Cardiac muscle cell (in vitro differentiated cells and primary cell): ENCODE results near the gene AQP12B. TPM values are rescaled to one million over a fixed set of nuclear protein-coding genes. Genes with fewer than 3 reads are reported as not detected.
A peak's percentile ranks its signal among the peaks of the same experiment; 100 is the strongest.

ENCODE experiments used
- DNase-seq, 2 donors: peaks; one replicate each; pipeline versions ENCODE4 v3.0.0 to v3.0.0-alpha.2; 2010 to 2017; ENCODE audit warnings: low read depth in 1 of 2, low spot score in 1 of 2
- H3K27ac ChIP-seq: fragments of 200-600 bp; sonication (generic); 2 replicates; pipeline ENCODE4 v1.5.1; 2016
- H3K27me3 ChIP-seq: fragments of 200-600 bp; sonication (generic); 2 replicates; pipeline ENCODE4 v1.6.0; 2016; ENCODE audit warnings: control low read depth
- H3K36me3 ChIP-seq: fragments of 200-600 bp; sonication (generic); 2 replicates; pipeline ENCODE4 v1.5.1; 2016; ENCODE audit warnings: control low read depth
- H3K4me1 ChIP-seq: fragments of 200-600 bp; sonication (generic); 2 replicates; pipeline ENCODE4 v1.8.1; 2017; ENCODE audit warnings: low read depth, mild to moderate bottlenecking, mixed run types
- H3K4me3 ChIP-seq: fragments of 200-600 bp; sonication (generic); 2 replicates; pipeline ENCODE4 v1.5.1; 2016; ENCODE audit warnings: mild to moderate bottlenecking
- H3K9me3 ChIP-seq: fragments of 200-600 bp; sonication (generic); 2 replicates; pipeline ENCODE4 v1.5.1; 2017; ENCODE audit warnings: low read depth, mild to moderate bottlenecking, control low read depth
- polyA plus RNA-seq: library from polyadenylated mRNA; unstranded; fragments of >200 nt; fragmentation: Nextera tagmentation; extraction: Ambion mirVana; gene quantifications from 2 replicates; pipeline ENCODE4 v1.2.1, GENCODE V29; 2016
- total RNA-seq: library from RNA; depleted of rRNA; stranded (reverse); fragments of >200 nt; gene quantifications from 2 replicates; pipeline ENCODE4 v1.2.3, GENCODE V29; 2016
- TF ChIP-seq, protein P1 (sequence below): IDR thresholded peaks from 2 replicates; pipeline ENCODE4 v1.5.1; 2012; ENCODE audit warnings: low read depth, mild to moderate bottlenecking, low read length

The AQP12B gene
- total and polyA plus RNA-seq, 2 experiments from 2014 or later, result not detected

DNA sequence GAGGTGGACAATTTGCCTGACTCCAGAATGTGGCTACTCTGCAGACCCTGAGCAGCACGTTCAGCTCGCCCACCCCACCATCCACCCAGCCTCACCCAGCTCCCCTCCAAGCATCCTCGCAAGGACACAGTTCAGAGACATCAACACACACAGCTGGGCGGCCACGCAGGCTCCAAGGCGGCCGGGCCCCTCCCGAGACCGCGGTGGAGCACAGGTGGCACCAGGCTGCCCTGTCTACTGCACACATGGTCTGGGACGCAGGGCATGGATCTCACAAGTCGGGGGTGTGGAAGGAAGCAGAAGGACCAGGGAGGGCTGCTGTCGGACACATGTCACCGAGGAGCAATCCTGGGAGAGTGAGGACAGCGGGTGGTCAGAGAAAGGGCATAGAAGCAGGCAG is 45.2 kb upstream of the AQP12B start:
- no peak for DNase-seq
- H3K27me3 ChIP-seq, result no peaks in the 10 kb centered on the region
- no peaks in the 10 kb centered on the region for H3K4me1 ChIP-seq
- H3K4me3 ChIP-seq, result no peak overlapping the region
- no peak overlapping the region for H3K27ac ChIP-seq
- no peaks in the 10 kb centered on the region for H3K36me3 ChIP-seq
- H3K9me3 ChIP-seq, result no peaks in the 10 kb centered on the region
- TF ChIP-seq, protein P1, sequence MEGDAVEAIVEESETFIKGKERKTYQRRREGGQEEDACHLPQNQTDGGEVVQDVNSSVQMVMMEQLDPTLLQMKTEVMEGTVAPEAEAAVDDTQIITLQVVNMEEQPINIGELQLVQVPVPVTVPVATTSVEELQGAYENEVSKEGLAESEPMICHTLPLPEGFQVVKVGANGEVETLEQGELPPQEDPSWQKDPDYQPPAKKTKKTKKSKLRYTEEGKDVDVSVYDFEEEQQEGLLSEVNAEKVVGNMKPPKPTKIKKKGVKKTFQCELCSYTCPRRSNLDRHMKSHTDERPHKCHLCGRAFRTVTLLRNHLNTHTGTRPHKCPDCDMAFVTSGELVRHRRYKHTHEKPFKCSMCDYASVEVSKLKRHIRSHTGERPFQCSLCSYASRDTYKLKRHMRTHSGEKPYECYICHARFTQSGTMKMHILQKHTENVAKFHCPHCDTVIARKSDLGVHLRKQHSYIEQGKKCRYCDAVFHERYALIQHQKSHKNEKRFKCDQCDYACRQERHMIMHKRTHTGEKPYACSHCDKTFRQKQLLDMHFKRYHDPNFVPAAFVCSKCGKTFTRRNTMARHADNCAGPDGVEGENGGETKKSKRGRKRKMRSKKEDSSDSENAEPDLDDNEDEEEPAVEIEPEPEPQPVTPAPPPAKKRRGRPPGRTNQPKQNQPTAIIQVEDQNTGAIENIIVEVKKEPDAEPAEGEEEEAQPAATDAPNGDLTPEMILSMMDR, result no peak

DNA sequence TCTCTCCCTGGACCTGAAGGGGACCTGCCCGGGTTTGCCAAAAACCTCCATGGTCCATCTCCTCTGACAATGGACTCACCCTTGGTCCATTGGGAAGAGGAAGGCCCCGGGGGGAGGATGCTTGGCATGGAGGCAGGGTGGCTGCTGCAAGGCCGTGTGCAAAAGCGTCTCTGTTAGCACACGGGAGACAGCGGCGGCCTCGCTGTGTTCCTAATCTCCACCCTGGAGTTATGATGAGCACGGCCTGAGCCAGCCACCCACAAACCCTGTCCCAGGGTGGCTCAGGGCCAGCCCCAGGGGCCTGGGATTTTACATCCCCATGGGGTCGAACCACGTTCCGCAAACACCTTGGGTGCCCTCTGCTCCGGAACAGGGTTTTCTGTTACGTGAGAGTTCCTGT is 44.8 kb upstream of the AQP12B start:
- Histone ChIP-seq H3K27me3 (no peaks in the 10 kb centered on the region), H3K4me1 (no peaks in the 10 kb centered on the region), H3K4me3 (no peak overlapping the region), H3K36me3 (no peaks in the 10 kb centered on the region), H3K27ac (no peak overlapping the region), H3K9me3 (no peaks in the 10 kb centered on the region)
- TF ChIP-seq, protein P1, result no peak
- no peak for DNase-seq

DNA sequence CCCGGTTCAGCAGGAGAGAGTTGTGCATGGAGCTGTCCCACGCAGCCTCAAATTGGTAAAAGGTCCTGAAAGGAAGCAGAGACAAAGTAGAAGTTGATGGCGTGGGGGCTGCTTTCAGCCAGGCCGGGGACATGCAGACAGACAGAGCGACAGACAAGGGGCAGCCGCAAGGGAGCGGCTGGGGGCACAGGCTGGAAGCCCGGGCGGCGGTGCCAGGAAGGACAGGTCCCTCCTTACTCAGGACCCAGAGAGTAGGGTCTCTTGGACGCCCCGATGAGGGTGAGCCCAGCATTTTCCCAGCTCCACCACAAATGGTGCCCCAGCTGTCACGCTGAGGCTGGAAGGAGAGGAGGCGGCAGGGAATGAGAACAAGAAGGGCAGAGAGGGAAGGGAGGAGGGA is 44.2 kb upstream of the AQP12B start:
- TF ChIP-seq, protein P1, result no peak
- no peaks in the 10 kb centered on the region for H3K9me3 ChIP-seq
- H3K36me3 ChIP-seq, result no peaks in the 10 kb centered on the region
- H3K4me1 ChIP-seq, result no peaks in the 10 kb centered on the region
- no peak overlapping the region for H3K27ac ChIP-seq
- H3K4me3 ChIP-seq, result no peak overlapping the region
- DNase-seq, result no peak
- no peaks in the 10 kb centered on the region for H3K27me3 ChIP-seq

DNA sequence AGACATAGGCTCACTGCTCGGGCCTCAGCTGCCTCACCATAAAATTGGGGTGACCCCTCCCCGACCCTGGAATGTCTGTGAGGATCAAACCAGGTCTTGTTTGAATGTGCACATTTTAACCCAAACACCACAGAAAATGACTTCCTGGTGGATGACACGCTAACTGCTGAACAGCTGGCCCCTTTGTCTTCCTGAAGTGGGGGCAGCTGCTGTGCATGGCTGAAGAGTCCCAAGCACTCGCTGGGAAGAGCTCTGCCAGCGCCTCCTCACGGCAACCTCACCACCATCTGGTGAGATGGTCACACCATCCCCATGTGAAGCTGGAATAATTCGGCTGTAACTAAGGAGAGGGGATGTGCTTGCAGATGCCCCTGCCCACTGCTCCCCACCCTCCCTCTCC is 43.0 kb upstream of the AQP12B start:
- no peak for DNase-seq
- Histone ChIP-seq H3K36me3 (no peaks in the 10 kb centered on the region), H3K27me3 (no peaks in the 10 kb centered on the region), H3K4me1 (no peaks in the 10 kb centered on the region), H3K9me3 (no peaks in the 10 kb centered on the region), H3K4me3 (no peak overlapping the region), H3K27ac (no peak overlapping the region)
- TF ChIP-seq, protein P1, result no peak

DNA sequence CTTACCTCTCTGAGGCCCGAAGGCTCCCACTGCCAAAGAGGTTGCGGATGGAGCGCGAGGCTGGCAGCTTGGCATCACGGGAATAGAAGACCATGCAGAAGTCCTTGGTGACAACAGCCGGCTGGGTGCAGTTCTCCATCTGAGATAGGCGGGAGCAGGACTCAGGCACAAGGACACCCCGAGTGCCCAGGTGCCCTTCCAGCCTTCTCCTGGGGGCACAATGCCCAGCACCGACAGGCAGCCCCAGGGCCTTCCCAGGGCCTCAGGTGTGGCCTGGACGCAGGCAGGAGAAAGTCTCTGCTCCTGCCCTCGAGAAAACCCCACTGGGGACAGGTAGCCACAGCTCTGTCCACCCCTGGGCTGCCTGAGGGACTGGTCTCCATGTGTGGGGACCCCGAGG is 42.6 kb upstream of the AQP12B start:
- TF ChIP-seq, protein P1, result no peak
- H3K27me3 ChIP-seq, result no peaks in the 10 kb centered on the region
- H3K4me1 ChIP-seq, result no peaks in the 10 kb centered on the region
- H3K27ac ChIP-seq, result no peak overlapping the region
- no peaks in the 10 kb centered on the region for H3K36me3 ChIP-seq
- H3K9me3 ChIP-seq, result no peaks in the 10 kb centered on the region
- DNase-seq, result no peak
- no peak overlapping the region for H3K4me3 ChIP-seq

DNA sequence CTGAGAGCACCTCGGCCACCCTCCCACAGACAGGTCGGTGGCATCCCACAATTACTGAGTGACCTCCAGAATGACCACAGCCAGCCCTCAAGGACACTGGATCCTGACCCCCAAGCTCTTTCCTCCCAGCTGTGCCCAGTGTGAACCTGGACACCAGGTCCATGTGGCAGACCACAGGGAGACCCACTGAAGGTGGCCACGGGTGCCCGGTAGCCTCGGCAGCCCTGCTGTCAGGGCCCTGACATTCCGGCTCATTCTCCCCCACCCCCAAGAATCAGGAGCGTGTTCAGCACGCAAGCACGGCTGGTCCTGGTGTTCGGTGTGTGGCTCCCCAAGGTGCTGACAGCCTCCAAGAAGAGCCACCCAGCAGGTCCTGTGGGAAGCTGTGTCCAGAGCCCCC is 41.7 kb upstream of the AQP12B start:
- no peaks in the 10 kb centered on the region for H3K36me3 ChIP-seq
- H3K27ac ChIP-seq, result no peak overlapping the region
- no peaks in the 10 kb centered on the region for H3K9me3 ChIP-seq
- TF ChIP-seq, protein P1, result no peak
- no peak overlapping the region for H3K4me3 ChIP-seq
- DNase-seq, result peak in 1 of 2 donors; percentile 41
- H3K4me1 ChIP-seq, result no peaks in the 10 kb centered on the region
- H3K27me3 ChIP-seq, result no peaks in the 10 kb centered on the region
